Amniotic epithelial cell (primary cell): ENCODE measurements around the gene MGME1.
"Not testable (repeated sequence)": the region's sequence is repeated elsewhere in the genome, so short reads cannot be mapped to it uniquely, and the experiment has no call there.

ENCODE experiments used
- DNase-seq: peaks from one replicate; pipeline ENCODE4 v3.0.0-alpha.2; 2010; ENCODE audit warnings: low read depth

The MGME1 gene

GRCh38 chr20:17960400-17960885 is 8.4 kb upstream of the MGME1 start:
- DNase-seq: not testable (repeated sequence)

- peak; percentile 64 for DNase-seq
These were observed 7.8 kb upstream of the MGME1 start for GRCh38 chr20:17960927-17961586.

- no peak for DNase-seq
These were observed 7.3 kb upstream of the MGME1 start for GRCh38 chr20:17961587-17961940.

- DNase-seq: no peak
These were observed 5.5 kb upstream of the MGME1 start for GRCh38 chr20:17963114-17963897.

- no peak for DNase-seq
These were observed 4.7 kb upstream of the MGME1 start for GRCh38 chr20:17964073-17964472.

- no peak for DNase-seq
These were observed 4.2 kb upstream of the MGME1 start for GRCh38 chr20:17964632-17965031.

- DNase-seq: no peak
These were observed 3.6 kb upstream of the MGME1 start for GRCh38 chr20:17965042-17965697.

GRCh38 chr20:17966432-17967310 is 2.1 kb upstream of the MGME1 start:
- DNase-seq: peak; percentile 56

- DNase-seq: peak; percentile 68
These were observed 1.1 kb upstream of the MGME1 start for GRCh38 chr20:17967521-17968365.

- no peak for DNase-seq
These were observed 563 bp downstream of the MGME1 start for GRCh38 chr20:17969278-17969883.

- peak; percentile 62 for DNase-seq
These were observed 1.1 kb downstream of the MGME1 start for GRCh38 chr20:17969884-17970409.

- DNase-seq: peak; percentile 51
These were observed 2.6 kb downstream of the MGME1 start for GRCh38 chr20:17971300-17972013.

- peak; percentile 61 for DNase-seq
These were observed 3.3 kb downstream of the MGME1 start for GRCh38 chr20:17972121-17972520.

GRCh38 chr20:17976305-17976704 is 7.5 kb downstream of the MGME1 start:
- no peak for DNase-seq

GRCh38 chr20:17985388-17986018 is 16.7 kb downstream of the MGME1 start:
- no peak for DNase-seq

GRCh38 chr20:17987988-17988387 is 19.2 kb downstream of the MGME1 start:
- DNase-seq: no peak

- no peak for DNase-seq
These were observed 21.6 kb downstream of the MGME1 start for GRCh38 chr20:17990278-17990972.

GRCh38 chr20:17992224-17992637 is 23.4 kb downstream of the MGME1 start:
- peak; percentile 21 for DNase-seq
